Activated T-helper 1 cell treated with Interleukin-2 at 50 U/mL for 16 hours (primary cell): ENCODE data around the gene TM4SF18.
"Not testable (repeated sequence)": the region's sequence is repeated elsewhere in the genome, so short reads cannot be mapped to it uniquely, and the experiment has no call there.

Experiments
- DNase-seq: peaks from one replicate; pipeline ENCODE4 v3.0.0-alpha.2; 2020; ENCODE audit warnings: low read depth

Gene TM4SF18

GRCh38 chr3:149368674-149369497, 35.5 kb upstream of the TM4SF18 start:
- no peak for DNase-seq

- DNase-seq, result no peak
Measured at GRCh38 chr3:149368201-149368673, 34.8 kb upstream of the TM4SF18 start.

GRCh38 chr3:149366941-149367840, 33.8 kb upstream of the TM4SF18 start:
- DNase-seq, result no peak

- DNase-seq, result no peak
Measured at GRCh38 chr3:149366031-149366430, 32.6 kb upstream of the TM4SF18 start.

GRCh38 chr3:149364624-149365023, 31.2 kb upstream of the TM4SF18 start:
- DNase-seq, result no peak

GRCh38 chr3:149363053-149363452, 29.6 kb upstream of the TM4SF18 start:
- DNase-seq, result no peak

GRCh38 chr3:149362366-149362765, 28.9 kb upstream of the TM4SF18 start:
- no peak for DNase-seq

- no peak for DNase-seq
Measured at GRCh38 chr3:149356630-149357029, 23.2 kb upstream of the TM4SF18 start.

- DNase-seq, result no peak
Measured at GRCh38 chr3:149356044-149356592, 22.7 kb upstream of the TM4SF18 start.

- DNase-seq, result no peak
Measured at GRCh38 chr3:149353581-149354184, 20.2 kb upstream of the TM4SF18 start.

GRCh38 chr3:149352556-149352955, 19.1 kb upstream of the TM4SF18 start:
- no peak for DNase-seq

- no peak for DNase-seq
Measured at GRCh38 chr3:149343951-149344350, 10.5 kb upstream of the TM4SF18 start.

- no peak for DNase-seq
Measured at GRCh38 chr3:149342413-149343380, 9.3 kb upstream of the TM4SF18 start.

- no peak for DNase-seq
Measured at GRCh38 chr3:149340310-149340933, 7.0 kb upstream of the TM4SF18 start.

GRCh38 chr3:149339931-149340309, 6.5 kb upstream of the TM4SF18 start:
- DNase-seq, result no peak

GRCh38 chr3:149337486-149337885, 4.0 kb upstream of the TM4SF18 start:
- DNase-seq, result not testable (repeated sequence)

- DNase-seq, result no peak
Measured at GRCh38 chr3:149336925-149337324, 3.5 kb upstream of the TM4SF18 start.

GRCh38 chr3:149332771-149333170, 665 bp downstream of the TM4SF18 start:
- DNase-seq, result no peak

- no peak for DNase-seq
Measured at GRCh38 chr3:149332227-149332765, 1.1 kb downstream of the TM4SF18 start.

GRCh38 chr3:149331396-149331795, 2.0 kb downstream of the TM4SF18 start:
- DNase-seq, result no peak
